NCI-H226 (cell line): ENCODE data around the gene ANKRD29.

Source experiments
- DNase-seq: peaks from one replicate; pipeline ENCODE4 v3.0.0-alpha.2; 2015

Gene ANKRD29

DNA sequence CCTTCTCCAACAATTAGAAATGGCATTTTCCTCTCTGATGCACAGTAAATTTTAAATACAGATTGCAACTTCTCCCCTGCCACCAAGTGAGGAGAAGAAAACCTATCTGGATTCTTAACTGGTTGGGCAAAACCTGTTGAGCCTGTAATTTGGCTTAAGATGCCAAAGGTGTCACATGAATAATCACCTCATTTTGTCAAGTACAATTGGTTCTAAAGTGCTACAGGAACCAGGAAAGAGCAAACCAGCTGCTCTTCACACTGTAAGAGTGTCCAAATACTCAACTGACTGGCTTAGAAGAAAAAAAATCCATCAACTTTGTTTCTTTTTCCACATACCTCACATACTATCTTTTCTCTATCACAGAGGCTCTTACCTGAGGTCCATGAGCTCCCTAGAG lies 111.8 kb downstream of the ANKRD29 start:
- DNase-seq, result no peak
